IPS-20b (cell line): ENCODE results near the gene TCF23.
A peak's percentile ranks its signal among the peaks of the same experiment; 100 is the strongest.
"Not testable (repeated sequence)": the region's sequence is repeated elsewhere in the genome, so short reads cannot be mapped to it uniquely, and the experiment has no call there.

Source experiments
- H3K27ac ChIP-seq: one replicate; pipeline ENCODE4 v1.5.1; 2013; ENCODE audit warnings: low read length
- H3K27me3 ChIP-seq: 2 replicates; pipeline ENCODE4 v1.6.1; 2013; ENCODE audit warnings: mild to moderate bottlenecking, low read length, inconsistent platforms; ENCODE audit not compliant: insufficient read depth
- H3K36me3 ChIP-seq: 2 replicates; pipeline ENCODE4 v1.6.1; 2013; ENCODE audit warnings: low read depth, mild to moderate bottlenecking, inconsistent platforms, low read length, moderate library complexity; ENCODE audit not compliant: insufficient read depth
- H3K4me1 ChIP-seq: 2 replicates; pipeline ENCODE4 v1.6.1; 2013; ENCODE audit warnings: mild to moderate bottlenecking, control low read depth, inconsistent platforms, low read length, moderate library complexity; ENCODE audit not compliant: insufficient read depth
- H3K4me3 ChIP-seq: 2 replicates; pipeline ENCODE4 v1.5.1; 2013; ENCODE audit warnings: mild to moderate bottlenecking, low read length, inconsistent platforms
- H3K9ac ChIP-seq: 2 replicates; pipeline ENCODE4 v1.6.1; 2013; ENCODE audit warnings: low read depth, mild to moderate bottlenecking, inconsistent platforms, low read length, moderate library complexity
- H3K9me3 ChIP-seq: 2 replicates; pipeline ENCODE4 v1.6.1; 2013; ENCODE audit warnings: mild to moderate bottlenecking, low read depth, low read length, inconsistent platforms; ENCODE audit not compliant: insufficient read depth

Gene TCF23

GRCh38 chr2:27148801-27149439, at the start of gene TCF23:
TCF23 (plus strand) TSS chr2:27149004; CDS start chr2:27149134, 130 bp downstream.
- H3K9me3 ChIP-seq: no peaks in the 10 kb centered on the region
- no peaks in the 10 kb centered on the region for H3K36me3 ChIP-seq
- no peak within 1 kb of the TSS for H3K27ac ChIP-seq
- no peaks in the 10 kb centered on the region for H3K27me3 ChIP-seq
- H3K4me3 ChIP-seq: no peak within 1 kb of the TSS
- H3K9ac ChIP-seq: no peak within 1 kb of the TSS
- no peaks in the 10 kb centered on the region for H3K4me1 ChIP-seq

GRCh38 chr2:27099334-27099955, 49.4 kb upstream of the TCF23 start:
- H3K36me3 ChIP-seq: no peaks in the 10 kb centered on the region
- no peaks in the 10 kb centered on the region for H3K27me3 ChIP-seq
- H3K4me1 ChIP-seq: no peaks in the 10 kb centered on the region
- H3K9me3 ChIP-seq: no peaks in the 10 kb centered on the region
- no peak overlapping the region for H3K27ac ChIP-seq
- no peak overlapping the region for H3K9ac ChIP-seq
- no peak overlapping the region for H3K4me3 ChIP-seq

DNA sequence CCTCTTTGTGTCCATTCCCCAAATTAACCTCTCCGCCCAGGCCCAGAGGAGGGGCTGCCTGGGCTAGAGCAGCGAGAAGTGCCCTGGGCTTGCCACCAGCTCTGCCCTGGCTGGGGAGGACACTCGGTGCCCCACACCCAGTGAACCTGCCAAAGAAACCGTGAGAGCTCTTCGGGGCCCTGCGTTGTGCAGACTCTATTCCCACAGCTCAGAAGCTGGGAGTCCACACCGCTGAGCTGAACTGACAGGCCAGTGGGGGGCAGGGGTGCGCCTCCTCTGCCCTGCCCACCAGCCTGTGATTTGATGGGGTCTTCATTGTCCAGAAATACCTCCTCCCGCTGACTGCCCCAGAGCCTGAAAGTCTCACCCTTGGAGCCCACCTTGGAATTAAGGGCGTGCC, 48.8 kb upstream of the TCF23 start:
- Histone ChIP-seq H3K4me1 (no peaks in the 10 kb centered on the region), H3K36me3 (no peaks in the 10 kb centered on the region), H3K9ac (no peak overlapping the region), H3K27ac (no peak overlapping the region), H3K4me3 (no peak overlapping the region), H3K27me3 (no peaks in the 10 kb centered on the region), H3K9me3 (no peaks in the 10 kb centered on the region)

DNA sequence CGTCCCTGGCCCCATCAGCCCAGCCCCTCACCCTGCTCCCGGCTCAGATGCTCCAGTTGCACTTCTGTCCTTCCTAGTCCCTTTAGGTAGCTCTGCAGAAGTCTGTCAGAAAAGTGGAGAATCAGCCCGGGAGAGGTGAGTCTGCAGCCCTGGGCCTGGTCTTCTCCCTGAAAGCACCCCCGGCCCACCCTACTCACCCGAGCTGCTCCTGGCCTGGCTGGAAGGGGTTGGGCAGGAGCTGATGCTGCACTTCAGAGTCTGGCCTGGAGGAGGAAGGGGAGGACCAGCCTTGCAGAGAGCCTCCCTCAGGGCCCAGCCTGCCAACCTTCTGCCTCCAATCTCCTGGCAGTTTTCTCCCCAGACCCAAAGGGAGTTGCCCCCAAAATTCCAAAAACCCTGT, 46.5 kb upstream of the TCF23 start:
- no peak overlapping the region for H3K9ac ChIP-seq
- H3K4me3 ChIP-seq: no peak overlapping the region
- no peaks in the 10 kb centered on the region for H3K4me1 ChIP-seq
- no peaks in the 10 kb centered on the region for H3K9me3 ChIP-seq
- no peak overlapping the region for H3K27ac ChIP-seq
- no peaks in the 10 kb centered on the region for H3K36me3 ChIP-seq
- no peaks in the 10 kb centered on the region for H3K27me3 ChIP-seq

DNA sequence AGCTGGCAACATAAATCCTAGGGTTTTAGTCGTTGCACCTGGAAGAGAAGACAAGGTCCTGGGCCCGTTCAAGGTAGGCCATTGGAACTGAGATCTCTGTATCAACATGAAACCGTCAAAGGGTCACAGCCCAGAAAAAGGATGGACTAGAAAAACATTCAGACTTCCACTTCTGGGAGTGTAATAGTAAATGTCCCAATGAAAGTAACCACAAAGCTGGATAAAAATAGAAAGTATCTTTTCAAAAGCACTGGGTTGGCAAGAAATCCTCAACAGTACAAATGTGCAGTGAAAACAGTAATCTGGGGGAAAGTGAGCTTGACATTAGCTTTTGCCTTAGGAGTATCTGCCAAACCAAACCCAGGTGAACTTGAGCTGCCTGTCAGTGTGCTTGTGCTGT, 42.8 kb upstream of the TCF23 start:
- H3K9ac ChIP-seq: no peak overlapping the region
- H3K4me3 ChIP-seq: no peak overlapping the region
- H3K36me3 ChIP-seq: no peaks in the 10 kb centered on the region
- H3K9me3 ChIP-seq: no peaks in the 10 kb centered on the region
- no peaks in the 10 kb centered on the region for H3K27me3 ChIP-seq
- H3K4me1 ChIP-seq: no peaks in the 10 kb centered on the region
- H3K27ac ChIP-seq: no peak overlapping the region

DNA sequence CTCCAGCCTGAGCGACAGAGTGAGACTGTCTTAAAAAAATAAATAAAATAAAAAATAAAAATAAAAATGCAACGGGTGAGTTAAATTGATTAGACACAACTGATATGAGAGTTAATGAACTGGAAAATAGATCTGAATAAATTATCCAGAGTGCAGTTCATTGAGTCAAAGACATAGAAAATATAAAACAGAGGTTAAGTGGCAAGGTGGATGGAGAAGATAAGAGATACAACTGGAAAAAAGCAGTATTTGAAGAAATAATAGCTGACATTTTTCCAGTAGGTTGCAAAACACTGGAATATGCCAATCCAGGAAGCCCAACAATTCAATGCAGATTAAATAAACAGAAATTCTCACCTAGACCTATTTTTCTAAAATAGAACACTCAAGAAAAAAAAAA, 40.6 kb upstream of the TCF23 start:
- no peaks in the 10 kb centered on the region for H3K27me3 ChIP-seq
- H3K9ac ChIP-seq: no peak overlapping the region
- H3K4me3 ChIP-seq: no peak overlapping the region
- H3K9me3 ChIP-seq: no peaks in the 10 kb centered on the region
- no peaks in the 10 kb centered on the region for H3K4me1 ChIP-seq
- H3K27ac ChIP-seq: no peak overlapping the region
- no peaks in the 10 kb centered on the region for H3K36me3 ChIP-seq

GRCh38 chr2:27109083-27109482, 39.7 kb upstream of the TCF23 start:
- Histone ChIP-seq H3K4me1 (no peaks in the 10 kb centered on the region), H3K27ac (no peak overlapping the region), H3K9me3 (no peaks in the 10 kb centered on the region), H3K9ac (no peak overlapping the region), H3K36me3 (no peaks in the 10 kb centered on the region), H3K4me3 (no peak overlapping the region), H3K27me3 (no peaks in the 10 kb centered on the region)

- H3K9ac ChIP-seq, H3K4me3 ChIP-seq, H3K4me1 ChIP-seq, H3K9me3 ChIP-seq, H3K36me3 ChIP-seq, H3K27ac ChIP-seq, H3K27me3 ChIP-seq: not testable (repeated sequence)
Observed at GRCh38 chr2:27110603-27111352, 38.0 kb upstream of the TCF23 start.

DNA sequence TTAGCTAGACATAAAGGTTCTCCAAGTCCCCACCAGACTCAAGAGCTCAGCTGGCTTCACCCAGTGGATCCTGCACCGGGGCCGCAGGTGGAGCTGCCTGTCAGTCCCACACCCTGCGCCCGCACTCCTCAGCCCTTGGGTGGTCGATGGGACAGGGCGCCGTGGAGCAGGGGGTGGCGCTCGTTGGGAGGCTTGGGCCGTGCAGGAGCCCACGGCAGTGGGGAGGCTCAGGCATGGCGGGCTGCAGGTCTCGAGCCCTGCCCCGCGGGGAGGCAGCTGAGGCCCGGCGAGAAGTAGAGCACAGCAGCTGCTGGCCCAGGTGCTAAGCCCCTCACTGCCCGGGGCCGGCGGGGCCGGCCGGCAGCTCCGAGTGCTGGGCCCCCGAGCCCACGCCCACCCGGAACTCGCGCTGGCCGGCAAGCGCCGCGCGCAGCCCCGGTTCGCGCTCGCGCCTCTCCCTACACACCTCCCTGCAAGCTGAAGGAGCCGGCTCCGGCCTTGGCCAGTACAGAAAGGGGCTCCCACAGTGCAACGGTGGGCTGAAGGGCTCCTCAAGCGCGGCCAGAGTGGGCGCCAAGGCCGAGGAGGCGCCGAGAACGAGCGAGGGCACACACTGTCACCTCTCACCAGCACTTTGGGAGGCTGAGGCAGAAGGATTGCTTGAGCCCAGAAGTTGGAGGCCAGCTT, 37.3 kb upstream of the TCF23 start:
- H3K9ac ChIP-seq, H3K4me3 ChIP-seq, H3K27me3 ChIP-seq, H3K27ac ChIP-seq, H3K9me3 ChIP-seq, H3K4me1 ChIP-seq, H3K36me3 ChIP-seq: not testable (repeated sequence)

DNA sequence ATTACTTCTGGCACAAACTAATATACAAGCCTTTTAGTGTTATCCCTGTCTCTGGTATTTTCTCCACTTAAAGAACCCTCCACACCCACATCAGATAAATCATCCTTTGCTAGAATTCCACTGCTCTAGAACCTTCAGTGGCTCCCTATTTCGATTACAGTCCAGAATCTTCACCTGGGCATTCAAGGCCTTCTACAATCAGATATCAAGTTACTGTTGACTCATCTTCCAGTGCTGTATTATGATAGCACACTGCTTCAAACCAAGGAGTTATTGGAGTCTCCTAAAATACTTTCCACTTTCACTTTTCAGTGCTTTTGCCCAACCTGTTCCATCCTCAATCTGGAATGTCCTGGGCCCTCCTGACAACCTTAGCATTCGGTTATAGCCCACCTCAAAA, 33.3 kb upstream of the TCF23 start:
- Histone ChIP-seq H3K4me3 (no peak overlapping the region), H3K4me1 (no peaks in the 10 kb centered on the region; the same call in 1 of the 2 replicates), H3K9me3 (no peaks in the 10 kb centered on the region; the same call in 1 of the 2 replicates), H3K27ac (no peak overlapping the region), H3K27me3 (peaks cover 45% of the 10 kb centered on the region), H3K9ac (no peak overlapping the region), H3K36me3 (no peaks in the 10 kb centered on the region)

- Histone ChIP-seq H3K4me1 (no peaks in the 10 kb centered on the region; the same call in 1 of the 2 replicates), H3K27me3 (peaks cover 71% of the 10 kb centered on the region), H3K27ac (no peak overlapping the region), H3K9ac (no peak overlapping the region), H3K4me3 (peak overlapping the region; percentile 72), H3K9me3 (no peaks in the 10 kb centered on the region; the same call in 1 of the 2 replicates), H3K36me3 (no peaks in the 10 kb centered on the region)
Observed at GRCh38 chr2:27117995-27118524, 30.7 kb upstream of the TCF23 start.
